CD4-positive, alpha-beta T cell treated with Interleukin-12 subunit alpha and Interleukin-12 subunit beta, for 1 hour (primary cell): ENCODE measurements around the gene PRKCA.

ENCODE experiments used
- DNase-seq: peaks from one replicate; pipeline ENCODE4 v3.0.0-alpha.2; 2020

The PRKCA gene

GRCh38 chr17:66496306-66496705, 193.9 kb downstream of the PRKCA start:
- DNase-seq: no peak

DNA sequence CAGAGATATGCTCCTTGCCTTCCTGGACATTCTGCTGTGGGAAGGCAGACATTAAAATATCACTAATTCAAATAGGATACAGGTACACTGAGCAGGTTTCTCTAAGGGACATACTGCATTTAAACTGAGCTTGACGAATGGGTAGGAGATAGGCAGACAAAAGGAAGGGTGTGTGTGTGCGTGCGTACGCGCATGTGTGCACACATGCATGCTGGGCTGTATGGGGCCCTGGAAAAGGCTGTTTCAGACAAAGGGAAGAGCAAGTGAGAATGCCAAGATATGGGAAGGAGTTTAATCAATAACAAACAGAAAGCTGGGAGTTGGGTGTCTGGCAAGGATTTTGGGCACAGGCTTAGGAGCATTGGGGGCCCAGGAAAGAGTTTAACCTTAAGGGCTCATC, 196.2 kb downstream of the PRKCA start:
- no peak for DNase-seq

- DNase-seq: no peak
Observed at GRCh38 chr17:66506641-66507040, 204.2 kb downstream of the PRKCA start.

- no peak for DNase-seq
Observed at GRCh38 chr17:66507103-66507923, 204.9 kb downstream of the PRKCA start.

GRCh38 chr17:66507982-66508760, 205.8 kb downstream of the PRKCA start:
- DNase-seq: no peak

DNA sequence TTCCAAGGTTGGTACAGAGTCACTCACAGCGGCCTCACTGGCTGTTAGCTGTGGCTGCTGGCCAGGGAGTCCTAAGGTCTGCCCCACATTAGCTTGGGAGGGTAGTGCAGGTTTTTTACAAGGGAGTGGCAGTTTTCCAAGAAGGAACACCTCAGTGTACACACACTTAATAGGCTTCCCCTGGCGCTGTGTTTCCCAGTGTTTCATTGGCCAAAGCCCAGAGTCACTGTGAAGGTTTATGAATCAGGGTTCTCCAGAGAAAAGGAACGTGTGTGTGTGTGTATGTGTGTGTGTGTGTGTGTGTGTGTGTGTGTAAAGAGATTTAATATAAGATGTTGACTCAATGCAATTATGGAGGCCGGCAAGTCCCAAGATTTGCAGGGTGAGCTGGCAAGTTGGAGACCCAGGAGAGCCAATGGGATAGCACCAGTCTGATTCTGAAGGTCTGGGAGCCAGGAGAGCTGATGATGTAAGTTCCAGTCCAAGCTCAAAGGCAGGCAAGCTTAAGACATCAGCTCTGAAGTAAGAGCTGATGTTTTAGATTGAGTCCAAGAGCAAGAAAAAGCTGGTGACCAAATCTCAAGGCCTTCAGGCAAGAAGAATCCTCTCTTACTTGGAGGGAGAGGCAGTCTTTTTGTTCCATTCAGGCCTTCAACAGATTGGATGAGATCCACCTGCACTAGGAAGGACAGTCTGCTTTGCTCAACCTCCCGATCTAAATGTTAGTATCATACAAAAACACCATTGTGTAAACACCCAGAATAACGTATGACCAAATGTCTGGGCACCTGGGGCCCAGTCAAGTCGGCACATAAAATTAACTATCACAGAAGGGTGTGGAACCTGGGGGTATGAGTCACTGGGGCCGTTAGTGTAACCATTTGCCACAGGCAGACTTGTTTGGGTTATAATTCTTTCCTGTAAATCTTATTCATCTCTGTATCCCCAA, 206.8 kb downstream of the PRKCA start:
- peak; percentile 9 for DNase-seq

- DNase-seq: no peak
Observed at GRCh38 chr17:66509926-66510325, 207.5 kb downstream of the PRKCA start.

DNA sequence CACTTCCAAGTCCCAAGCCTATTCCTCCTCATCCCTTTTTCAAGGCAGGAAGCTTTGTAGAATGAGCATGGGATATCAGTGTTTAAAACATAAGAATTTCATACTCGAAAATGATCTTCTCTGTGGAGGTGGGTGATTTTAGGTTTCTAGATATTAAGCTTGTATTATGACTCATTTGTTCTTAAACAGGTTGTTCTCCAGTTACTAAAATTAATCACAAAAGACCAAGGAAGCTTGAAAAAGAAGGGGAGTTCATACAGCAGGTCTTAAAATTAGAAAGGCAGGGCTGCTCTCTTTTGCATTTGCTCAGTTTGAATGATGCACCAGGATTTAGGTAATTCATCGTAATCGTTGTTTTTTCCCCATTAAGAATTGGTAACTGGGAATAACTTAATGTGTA, 208.7 kb downstream of the PRKCA start:
- DNase-seq: no peak

DNA sequence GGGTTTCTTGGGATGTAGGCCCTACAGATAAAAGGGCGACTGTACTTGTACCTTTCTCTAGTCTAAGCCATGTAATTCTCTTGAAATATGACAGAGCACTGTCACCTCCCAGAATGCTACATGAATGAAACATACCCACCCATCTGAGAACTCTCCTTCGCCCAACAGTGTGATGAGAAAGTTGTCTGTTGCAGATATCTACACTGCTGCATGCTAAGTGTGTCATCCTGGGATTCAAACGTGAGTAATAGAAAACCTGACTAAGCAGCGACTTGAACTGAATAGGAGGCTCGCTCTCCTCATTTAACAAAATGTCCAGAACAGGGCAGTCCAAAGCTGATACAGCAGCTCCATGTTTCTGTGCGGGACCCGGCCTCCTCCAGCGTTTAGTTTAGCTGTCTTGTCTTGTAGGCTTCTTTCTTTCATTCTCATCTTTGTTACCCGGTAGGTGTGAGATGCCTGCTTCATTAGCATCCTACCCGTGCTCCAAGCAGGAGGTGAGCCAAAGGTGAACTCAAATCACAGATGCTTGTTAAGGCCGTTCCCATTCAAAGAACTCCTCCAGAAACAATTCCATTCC, 211.9 kb downstream of the PRKCA start:
- no peak for DNase-seq

DNA sequence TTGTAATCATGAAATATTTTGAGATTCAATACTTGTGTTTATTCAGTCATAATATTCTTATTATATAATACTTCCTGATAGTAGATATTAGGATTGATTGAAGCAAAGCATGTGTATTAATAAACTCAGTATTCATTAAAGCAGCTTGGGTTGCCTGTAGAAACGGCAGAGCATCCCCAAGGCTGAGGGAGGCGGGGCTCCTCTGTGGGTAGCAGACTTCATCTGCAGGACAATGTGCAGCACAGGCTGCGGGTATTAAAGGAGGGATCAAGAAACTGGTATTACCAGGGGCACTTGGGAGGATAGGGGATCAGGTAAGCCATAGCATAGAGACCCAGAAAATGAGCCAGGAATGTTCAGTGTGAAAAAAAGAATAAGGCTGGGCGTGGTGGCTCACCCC, 213.6 kb downstream of the PRKCA start:
- no peak for DNase-seq

GRCh38 chr17:66517336-66518009, 215.1 kb downstream of the PRKCA start:
- no peak for DNase-seq

DNA sequence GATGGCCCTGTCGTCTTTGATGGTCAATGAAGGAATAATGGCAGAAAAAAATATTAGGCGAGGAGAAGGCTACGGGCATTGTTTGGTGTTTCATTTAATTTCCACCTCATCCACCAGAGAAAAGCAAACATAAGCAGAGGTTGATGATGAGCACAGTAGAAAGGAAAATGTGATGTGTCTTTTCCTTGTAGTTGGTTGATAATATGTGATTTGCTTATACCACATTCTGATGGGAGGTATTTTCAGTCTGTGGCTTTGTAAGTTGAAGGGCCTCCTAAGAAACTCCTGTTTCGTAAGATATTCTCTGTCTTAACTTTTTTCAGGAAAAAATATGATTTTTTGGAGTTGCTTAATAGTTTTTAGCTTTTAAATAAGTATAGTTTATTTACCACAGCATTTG, 215.7 kb downstream of the PRKCA start:
- no peak for DNase-seq

GRCh38 chr17:66518677-66519076, 216.3 kb downstream of the PRKCA start:
- no peak for DNase-seq

GRCh38 chr17:66519154-66519553, 216.7 kb downstream of the PRKCA start:
- no peak for DNase-seq

GRCh38 chr17:66520999-66521398, 218.6 kb downstream of the PRKCA start:
- no peak for DNase-seq

- no peak for DNase-seq
Observed at GRCh38 chr17:66522591-66523272, 220.3 kb downstream of the PRKCA start.

- no peak for DNase-seq
Observed at GRCh38 chr17:66523378-66524200, 221.2 kb downstream of the PRKCA start.

- DNase-seq: no peak
Observed at GRCh38 chr17:66524877-66525276, 222.5 kb downstream of the PRKCA start.

- DNase-seq: no peak
Observed at GRCh38 chr17:66525338-66525737, 222.9 kb downstream of the PRKCA start.

DNA sequence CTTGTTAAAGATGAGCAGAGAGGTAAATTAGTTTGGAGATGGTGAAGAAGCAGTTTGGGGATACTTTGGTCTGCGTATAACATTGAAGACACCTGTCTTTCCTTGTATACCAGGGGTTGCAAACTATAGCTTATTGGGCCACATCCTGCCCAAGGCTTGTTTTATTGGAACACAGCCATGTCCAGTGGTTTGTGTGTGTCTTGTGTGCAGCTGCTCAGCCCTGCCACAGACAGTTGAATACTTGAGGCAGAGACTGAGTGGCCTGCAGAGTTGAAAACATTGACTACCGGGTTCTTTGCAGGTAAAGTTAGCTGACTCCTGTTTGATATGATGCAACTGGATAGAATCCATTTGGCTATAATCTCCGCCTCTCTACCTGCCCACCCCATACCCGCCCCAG, 224.4 kb downstream of the PRKCA start:
- no peak for DNase-seq

GRCh38 chr17:66527335-66527734, 224.9 kb downstream of the PRKCA start:
- DNase-seq: no peak
